HCT116 (cell line): Measurements from ENCODE around the gene MAP4K1. TPM values are rescaled to one million over a fixed set of nuclear protein-coding genes. Genes with fewer than 3 reads are reported as not detected.

ENCODE experiments used
- CBX3 ChIP-seq: IDR thresholded peaks from 2 replicates; pipeline ENCODE4 v1.6.1; 2012; ENCODE audit warnings: low read depth
- CEBPB ChIP-seq: IDR thresholded peaks from 2 replicates; pipeline ENCODE4 v1.6.1; 2012; ENCODE audit warnings: low read depth
- CTCF ChIP-seq, 3 experiments: fragments of 200-600 bp in 1 of 3; sonication (generic) in 1 of 3; IDR thresholded peaks in 2 of 3; conservative IDR thresholded peaks in 1 of 3; 2 replicates each; pipeline ENCODE4 v1.5.1; 2012 to 2017; ENCODE audit warnings: low read depth in 2 of 3, low read length in 2 of 3, antibody characterized with exemption in 1 of 3, borderline replicate concordance in 1 of 3, control low read depth in 1 of 3, mild to moderate bottlenecking in 1 of 3, mixed read lengths in 1 of 3, mixed run types in 1 of 3, moderate library complexity in 1 of 3; ENCODE audit not compliant: insufficient read depth in 1 of 3
- MAX ChIP-seq: IDR thresholded peaks from 2 replicates; pipeline ENCODE4 v1.6.1; 2012
- POLR2AphosphoS5 ChIP-seq: IDR thresholded peaks from 2 replicates; pipeline ENCODE4 v1.6.1; 2011; ENCODE audit warnings: mild to moderate bottlenecking, low read depth, low read length, moderate library complexity
- RAD21 ChIP-seq: IDR thresholded peaks from 2 replicates; pipeline ENCODE4 v1.6.1; 2012; ENCODE audit warnings: low read depth, mild to moderate bottlenecking
- REST ChIP-seq: IDR thresholded peaks from 2 replicates; pipeline ENCODE4 v1.6.1; 2012; ENCODE audit warnings: low read depth
- TCF7L2 ChIP-seq: IDR thresholded peaks from 2 replicates; pipeline ENCODE4 v1.7.0; 2011; ENCODE audit warnings: borderline replicate concordance, inconsistent platforms; ENCODE audit not compliant: insufficient read depth, insufficient read length; ENCODE audit errors: extremely low read depth
- ZFX ChIP-seq: fragments of 450-650 bp; IDR thresholded peaks from 2 replicates; pipeline ENCODE4 v1.6.1; 2017
- total RNA-seq: library from RNA; stranded (reverse); gene quantifications from one replicate; pipeline ENCODE4 v1.2.1, GENCODE V29; 2021; ENCODE audit not compliant: unreplicated experiment
- TF ChIP-seq, protein P1 (sequence below): IDR thresholded peaks from 2 replicates; pipeline ENCODE4 v1.6.1; 2012

Gene MAP4K1
- total RNA-seq, 1 experiment from 2014 or later: 9.1 TPM

DNA sequence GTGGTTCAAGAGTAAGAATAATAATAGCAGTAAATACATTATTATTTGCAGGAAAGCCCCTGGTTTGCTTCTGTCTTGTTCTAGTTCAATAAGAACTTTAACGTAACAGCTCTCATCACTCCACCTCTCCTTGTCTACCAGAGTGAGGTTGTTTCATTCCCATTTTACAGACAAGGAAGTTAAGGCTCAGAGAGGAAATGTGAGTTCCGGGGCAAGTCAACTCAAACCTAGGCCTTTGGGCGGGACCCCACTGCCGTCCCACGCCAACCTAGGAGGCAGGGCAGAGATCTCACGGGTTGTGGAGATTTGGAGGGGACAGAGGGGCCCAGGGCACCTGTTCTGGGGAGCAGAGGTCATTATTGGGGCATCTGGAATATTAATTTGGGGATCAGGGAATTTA lies 1.5 kb downstream of the MAP4K1 start (continued):
- TF ChIP-seq REST: no peak
- no peak for TF ChIP-seq TCF7L2
- no peak for TF ChIP-seq POLR2AphosphoS5
- TF ChIP-seq MAX: no peak
- no peak for TF ChIP-seq ZFX
- TF ChIP-seq CBX3: no peak
- no peak for TF ChIP-seq RAD21
- TF ChIP-seq CEBPB: no peak
- no peak for TF ChIP-seq CTCF (IDR thresholded peaks at IDR 0.05 in 2 of 3, conservative IDR thresholded peaks at IDR 0.05 in 1 of 3; ENCODE audit: borderline replicate concordance in 1 of 3, insufficient read depth in 1 of 3, low read depth in 2 of 3, low read length in 2 of 3)
- TF ChIP-seq, protein P1, sequence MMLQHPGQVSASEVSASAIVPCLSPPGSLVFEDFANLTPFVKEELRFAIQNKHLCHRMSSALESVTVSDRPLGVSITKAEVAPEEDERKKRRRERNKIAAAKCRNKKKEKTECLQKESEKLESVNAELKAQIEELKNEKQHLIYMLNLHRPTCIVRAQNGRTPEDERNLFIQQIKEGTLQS: no peak
- TF ChIP-seq, all 23 proteins: peak for 0
